HFF-Myc (cell line): ENCODE results near the gene PRPF40B.

ENCODE experiments used
- DNase-seq: peaks from one replicate; pipeline ENCODE4 v3.0.0-alpha.2; 2011; ENCODE audit warnings: low read depth; ENCODE audit errors: extremely low read depth
- H3K4me3 ChIP-seq: replicated peaks from 2 replicates; pipeline ENCODE4 v1.5.1; 2011; ENCODE audit warnings: low read depth, mild to moderate bottlenecking, control low read depth, low read length
- TF ChIP-seq, protein P1 (sequence below): IDR thresholded peaks from 2 replicates; pipeline ENCODE4 v1.5.1; 2012; ENCODE audit warnings: mild to moderate bottlenecking, low read depth, low read length, control low read depth; ENCODE audit errors: missing control alignments

PRPF40B gene

GRCh38 chr12:49621651-49622500, 1.5 kb upstream of the PRPF40B start:
- TF ChIP-seq, protein P1, sequence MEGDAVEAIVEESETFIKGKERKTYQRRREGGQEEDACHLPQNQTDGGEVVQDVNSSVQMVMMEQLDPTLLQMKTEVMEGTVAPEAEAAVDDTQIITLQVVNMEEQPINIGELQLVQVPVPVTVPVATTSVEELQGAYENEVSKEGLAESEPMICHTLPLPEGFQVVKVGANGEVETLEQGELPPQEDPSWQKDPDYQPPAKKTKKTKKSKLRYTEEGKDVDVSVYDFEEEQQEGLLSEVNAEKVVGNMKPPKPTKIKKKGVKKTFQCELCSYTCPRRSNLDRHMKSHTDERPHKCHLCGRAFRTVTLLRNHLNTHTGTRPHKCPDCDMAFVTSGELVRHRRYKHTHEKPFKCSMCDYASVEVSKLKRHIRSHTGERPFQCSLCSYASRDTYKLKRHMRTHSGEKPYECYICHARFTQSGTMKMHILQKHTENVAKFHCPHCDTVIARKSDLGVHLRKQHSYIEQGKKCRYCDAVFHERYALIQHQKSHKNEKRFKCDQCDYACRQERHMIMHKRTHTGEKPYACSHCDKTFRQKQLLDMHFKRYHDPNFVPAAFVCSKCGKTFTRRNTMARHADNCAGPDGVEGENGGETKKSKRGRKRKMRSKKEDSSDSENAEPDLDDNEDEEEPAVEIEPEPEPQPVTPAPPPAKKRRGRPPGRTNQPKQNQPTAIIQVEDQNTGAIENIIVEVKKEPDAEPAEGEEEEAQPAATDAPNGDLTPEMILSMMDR = no peak
- peak overlapping the region; percentile 57 for H3K4me3 ChIP-seq
- no peak for DNase-seq

DNA sequence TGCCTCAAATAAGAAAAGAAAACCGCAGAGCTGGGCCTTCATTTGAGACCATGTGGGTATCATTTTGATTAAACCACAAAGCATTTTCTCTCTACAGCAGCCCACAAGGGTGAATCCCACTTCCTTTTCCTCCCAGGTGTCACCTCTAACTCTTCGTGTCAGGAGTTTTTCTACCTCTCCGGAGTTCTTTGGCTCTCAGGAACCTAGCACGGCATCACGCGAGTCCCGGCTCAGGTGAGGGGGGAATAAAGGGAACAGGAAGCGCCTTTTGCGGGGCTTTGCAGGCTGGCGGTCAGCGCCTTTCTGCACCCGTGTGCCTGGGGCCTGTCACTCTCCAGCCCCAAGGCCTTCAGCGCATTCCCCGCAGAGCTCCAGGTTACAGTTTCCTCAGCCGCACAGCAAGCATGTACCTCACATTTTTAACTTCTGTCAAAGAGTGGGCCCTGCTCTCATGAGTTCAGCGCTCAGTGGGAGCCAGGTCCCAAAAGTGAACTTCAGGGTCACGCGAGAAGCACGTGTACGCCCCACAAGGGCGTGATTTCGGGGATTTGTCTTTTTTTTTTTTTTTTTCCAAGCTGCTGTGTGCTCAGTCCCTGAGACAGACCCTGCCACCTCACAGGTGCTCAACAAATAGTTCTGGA, 740 bp upstream of the PRPF40B start:
- H3K4me3 ChIP-seq = peak overlapping the region; percentile 57
- TF ChIP-seq, protein P1 = no peak
- peak; percentile 10 for DNase-seq

DNA sequence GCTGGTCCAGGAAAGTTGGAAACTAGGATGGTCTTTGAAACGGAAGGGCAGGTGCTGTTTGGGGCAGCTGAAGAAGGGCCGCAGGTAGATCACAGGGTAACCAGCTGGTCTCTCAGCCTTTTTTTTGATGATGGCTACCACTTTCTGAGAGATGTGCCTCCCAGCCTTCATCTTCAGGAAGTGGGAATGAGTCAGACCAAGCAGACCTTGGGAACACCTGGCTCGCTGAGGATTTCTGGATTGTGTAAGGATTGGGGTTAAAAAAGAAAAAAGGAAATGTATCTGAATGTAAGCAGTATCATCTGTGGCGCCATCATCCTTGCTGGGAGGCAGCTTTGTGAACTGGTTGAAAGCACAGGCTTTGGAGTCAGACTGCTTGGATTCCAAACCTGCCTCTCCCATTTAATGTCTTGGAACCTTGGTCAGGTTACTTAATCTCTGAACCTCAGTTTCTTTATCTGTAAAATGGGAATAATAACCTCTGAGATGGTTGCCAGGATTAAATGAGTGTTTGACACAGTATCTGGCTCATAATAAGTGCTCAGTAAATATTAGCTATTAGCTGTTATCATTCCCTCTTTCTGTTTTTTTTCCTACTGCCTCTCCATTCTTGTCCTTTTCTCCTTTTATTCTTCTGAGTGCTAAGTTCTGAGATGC, 1.7 kb downstream of the PRPF40B start:
- peak; percentile 21 for DNase-seq
- no peak overlapping the region for H3K4me3 ChIP-seq
- TF ChIP-seq, protein P1 = no peak

GRCh38 chr12:49626169-49626835, 2.9 kb downstream of the PRPF40B start:
- no peak for DNase-seq
- H3K4me3 ChIP-seq = no peak overlapping the region
- TF ChIP-seq, protein P1 = peak; percentile 11

- H3K4me3 ChIP-seq = no peak overlapping the region
- DNase-seq = no peak
- TF ChIP-seq, protein P1 = no peak
Observed at GRCh38 chr12:49626836-49627235, 3.5 kb downstream of the PRPF40B start.

GRCh38 chr12:49627752-49628360, 4.5 kb downstream of the PRPF40B start:
- TF ChIP-seq, protein P1 = no peak
- H3K4me3 ChIP-seq = no peak overlapping the region
- no peak for DNase-seq
